ENCODE measurements around the gene CTSZ. TPM values are rescaled to one million over a fixed set of nuclear protein-coding genes. Genes with fewer than 3 reads are reported as not detected.

CTSZ gene
- total and polyA plus RNA-seq, 7 donors, result 93.9 to 312 (median 127) TPM

GRCh38 chr20:58991715-58992114 is 15.3 kb downstream of the CTSZ start:
- peaks cover 41 to 100% (median 82%) of the 10 kb centered on the region in 4 donors for H3K36me3 ChIP-seq

DNA sequence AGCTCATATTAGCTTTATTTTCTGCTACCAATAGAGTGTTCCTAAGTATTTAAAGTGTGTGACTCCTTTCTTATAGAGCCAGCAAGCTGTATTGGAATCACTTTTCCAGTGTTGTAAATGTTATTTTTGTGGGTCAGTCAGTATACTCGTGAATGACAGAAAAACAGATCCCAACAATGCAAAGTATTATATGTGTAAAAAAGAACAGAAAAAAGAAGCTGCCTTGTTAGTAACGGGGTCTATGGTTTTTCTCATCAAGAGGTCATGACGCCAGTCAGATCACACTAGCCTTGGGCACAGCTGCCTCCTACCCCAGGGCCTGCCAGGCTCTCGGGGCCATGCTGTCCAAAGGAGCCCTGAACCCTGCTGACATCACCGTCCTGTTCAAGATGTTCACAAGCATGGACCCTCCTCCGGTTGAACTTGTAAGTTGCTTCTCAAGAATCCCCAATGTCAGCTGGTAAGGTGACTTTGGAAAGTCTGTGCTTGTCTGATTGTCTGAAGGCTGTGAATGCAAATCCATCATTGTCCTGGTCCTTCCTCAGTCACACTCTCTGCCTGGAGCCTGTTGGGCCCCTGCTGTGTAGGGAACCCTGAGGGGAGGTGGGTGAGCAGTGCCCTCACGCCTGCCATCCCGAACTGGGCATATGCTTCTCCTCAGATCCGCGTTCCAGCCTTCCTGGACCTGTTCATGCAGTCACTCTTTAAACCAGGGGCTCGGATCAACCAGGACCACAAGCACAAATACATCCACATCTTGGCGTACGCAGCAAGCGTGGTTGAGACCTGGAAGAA is 16.2 kb downstream of the CTSZ start:
- Histone ChIP-seq H3K9me3 (no peaks in the 10 kb centered on the region), H3K4me3 (no peak overlapping the region), H3K4me1 (peaks cover 0 to under 1% (median 0%) of the 10 kb centered on the region in 4 donors), H3K27ac (no peak overlapping the region), H3K27me3 (no peaks in the 10 kb centered on the region), H3K36me3 (peaks cover 36 to 100% (median 79%) of the 10 kb centered on the region in 4 donors)
- no peak for TF ChIP-seq POLR2A (IDR thresholded peaks at IDR 0.05)
- WGBS, 2 donors, result 94 to 95% methylated on average over 14 of the region's 14 CpGs
- DNase-seq, result peak; percentile 52
- intact Hi-C loops (cut with DNase I), result no loop called here

More at GRCh38 chr20:58991715-58992114, 15.3 kb downstream of the CTSZ start:
- intact Hi-C loops (cut with DNase I), result no loop called here
- H3K27ac ChIP-seq, result no peak overlapping the region
- TF ChIP-seq POLR2A (IDR thresholded peaks at IDR 0.05), result no peak
- TF ChIP-seq EP300 (IDR thresholded peaks at IDR 0.05), result no peak
- TF ChIP-seq POLR2AphosphoS5 (IDR thresholded peaks at IDR 0.05), result no peak
- TF ChIP-seq, protein P1, sequence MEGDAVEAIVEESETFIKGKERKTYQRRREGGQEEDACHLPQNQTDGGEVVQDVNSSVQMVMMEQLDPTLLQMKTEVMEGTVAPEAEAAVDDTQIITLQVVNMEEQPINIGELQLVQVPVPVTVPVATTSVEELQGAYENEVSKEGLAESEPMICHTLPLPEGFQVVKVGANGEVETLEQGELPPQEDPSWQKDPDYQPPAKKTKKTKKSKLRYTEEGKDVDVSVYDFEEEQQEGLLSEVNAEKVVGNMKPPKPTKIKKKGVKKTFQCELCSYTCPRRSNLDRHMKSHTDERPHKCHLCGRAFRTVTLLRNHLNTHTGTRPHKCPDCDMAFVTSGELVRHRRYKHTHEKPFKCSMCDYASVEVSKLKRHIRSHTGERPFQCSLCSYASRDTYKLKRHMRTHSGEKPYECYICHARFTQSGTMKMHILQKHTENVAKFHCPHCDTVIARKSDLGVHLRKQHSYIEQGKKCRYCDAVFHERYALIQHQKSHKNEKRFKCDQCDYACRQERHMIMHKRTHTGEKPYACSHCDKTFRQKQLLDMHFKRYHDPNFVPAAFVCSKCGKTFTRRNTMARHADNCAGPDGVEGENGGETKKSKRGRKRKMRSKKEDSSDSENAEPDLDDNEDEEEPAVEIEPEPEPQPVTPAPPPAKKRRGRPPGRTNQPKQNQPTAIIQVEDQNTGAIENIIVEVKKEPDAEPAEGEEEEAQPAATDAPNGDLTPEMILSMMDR (IDR thresholded peaks at IDR 0.05), result no peak
- WGBS, 2 donors, result 81 to 86% methylated on average over 9 of the region's 9 CpGs
- no peak overlapping the region for H3K4me3 ChIP-seq
- DNase-seq, result peak; percentile 18
- H3K27me3 ChIP-seq, result no peaks in the 10 kb centered on the region
- H3K4me1 ChIP-seq, result no peaks in the 10 kb centered on the region
- H3K9me3 ChIP-seq, result no peaks in the 10 kb centered on the region

GRCh38 chr20:58989196-58989595 is 17.9 kb downstream of the CTSZ start:
- TF ChIP-seq POLR2AphosphoS5 (IDR thresholded peaks at IDR 0.05), result no peak
- TF ChIP-seq POLR2A (IDR thresholded peaks at IDR 0.05), result no peak
- TF ChIP-seq, protein P1 (IDR thresholded peaks at IDR 0.05), result no peak
- no peak for TF ChIP-seq EP300 (IDR thresholded peaks at IDR 0.05)
- H3K4me3 ChIP-seq, result no peak overlapping the region
- intact Hi-C loops (cut with DNase I), result no loop called here
- 88 to 96% methylated on average over 10 of the region's 10 CpGs for WGBS, 2 donors
- no peaks in the 10 kb centered on the region for H3K9me3 ChIP-seq
- no peaks in the 10 kb centered on the region for H3K27me3 ChIP-seq
- no peak overlapping the region for H3K27ac ChIP-seq
- H3K36me3 ChIP-seq, result peaks cover 36 to 84% (median 71%) of the 10 kb centered on the region in 4 donors
- DNase-seq, result peak; percentile 48
- H3K4me1 ChIP-seq, result peaks cover 0 to 17% (median 10%) of the 10 kb centered on the region in 4 donors

DNA sequence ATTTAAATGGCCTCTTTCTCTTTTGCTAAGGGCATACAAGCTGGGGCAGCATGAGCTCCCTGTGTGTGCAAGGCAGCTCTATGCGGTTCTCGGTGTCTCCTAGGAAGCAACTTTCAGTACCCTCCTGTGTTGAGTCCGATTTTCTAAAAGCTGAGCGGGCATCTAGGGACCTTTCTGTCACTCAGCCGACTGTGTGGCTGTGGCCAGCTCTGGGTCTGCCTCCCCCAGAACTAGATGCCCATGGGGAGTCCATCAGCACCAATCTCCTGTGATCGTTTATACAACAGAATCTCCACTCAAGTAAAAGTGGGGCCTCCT is 18.5 kb downstream of the CTSZ start:
- H3K9me3 ChIP-seq, result no peaks in the 10 kb centered on the region
- no peaks in the 10 kb centered on the region for H3K27me3 ChIP-seq
- H3K4me3 ChIP-seq, result no peak overlapping the region
- no peak overlapping the region for H3K27ac ChIP-seq
- intact Hi-C loops (cut with DNase I), result no loop called here
- 94 to 95% methylated on average over 6 of the region's 6 CpGs for WGBS, 2 donors
- DNase-seq, result peak; percentile 19
- peaks cover 0 to 24% (median 16%) of the 10 kb centered on the region in 4 donors for H3K4me1 ChIP-seq
- H3K36me3 ChIP-seq, result peaks cover 36 to 77% (median 64%) of the 10 kb centered on the region in 4 donors
- TF ChIP-seq, protein P1 (IDR thresholded peaks at IDR 0.05), result no peak
- TF ChIP-seq POLR2A (IDR thresholded peaks at IDR 0.05), result no peak
- TF ChIP-seq POLR2AphosphoS5 (IDR thresholded peaks at IDR 0.05), result no peak
- TF ChIP-seq EP300 (IDR thresholded peaks at IDR 0.05), result no peak

- Histone ChIP-seq H3K27ac (no peak overlapping the region), H3K4me1 (peaks cover 0 to 26% (median 16%) of the 10 kb centered on the region in 4 donors), H3K36me3 (peaks cover 36 to 72% (median 59%) of the 10 kb centered on the region in 4 donors), H3K4me3 (no peak overlapping the region), H3K27me3 (no peaks in the 10 kb centered on the region), H3K9me3 (no peaks in the 10 kb centered on the region)
- TF ChIP-seq POLR2A (IDR thresholded peaks at IDR 0.05) (no peak), EP300 (IDR thresholded peaks at IDR 0.05) (no peak), POLR2AphosphoS5 (IDR thresholded peaks at IDR 0.05) (no peak)
- TF ChIP-seq, protein P1 (IDR thresholded peaks at IDR 0.05), result no peak
- WGBS, 2 donors, result 93% methylated on average over 9 of the region's 9 CpGs
- peak; percentile 39 for DNase-seq
- intact Hi-C loops (cut with DNase I), result no loop called here
Observed at GRCh38 chr20:58987790-58988564, 19.1 kb downstream of the CTSZ start.

Measured in sigmoid colon (tissue), 7 donors.